HG02852 (cell line): ENCODE measurements around the gene EYA4.
"Not testable (repeated sequence)": the region's sequence is repeated elsewhere in the genome, so short reads cannot be mapped to it uniquely, and the experiment has no call there.

Experiments
- ATAC-seq: cut with Tn5 transposase; IDR thresholded peaks from one replicate; pipeline ENCODE4 v1.9.1; 2021; ENCODE audit warnings: mild to moderate bottlenecking, moderate library complexity; ENCODE audit not compliant: unreplicated experiment

Gene EYA4

GRCh38 chr6:133396233-133396983 is 155.3 kb downstream of the EYA4 start:
- ATAC-seq, result no peak

- no peak for ATAC-seq
Measured at GRCh38 chr6:133396984-133397348, 155.8 kb downstream of the EYA4 start.

- not testable (repeated sequence) for ATAC-seq
Measured at GRCh38 chr6:133397601-133398000, 156.4 kb downstream of the EYA4 start.

GRCh38 chr6:133399426-133399825 is 158.3 kb downstream of the EYA4 start:
- ATAC-seq, result no peak

- ATAC-seq, result no peak
Measured at GRCh38 chr6:133404151-133404550, 163.0 kb downstream of the EYA4 start.

- no peak for ATAC-seq
Measured at GRCh38 chr6:133404728-133405127, 163.6 kb downstream of the EYA4 start.

- ATAC-seq, result no peak
Measured at GRCh38 chr6:133407320-133408100, 166.4 kb downstream of the EYA4 start.

GRCh38 chr6:133408132-133408531 is 167.0 kb downstream of the EYA4 start:
- no peak for ATAC-seq

- no peak for ATAC-seq
Measured at GRCh38 chr6:133408543-133408942, 167.4 kb downstream of the EYA4 start.

- ATAC-seq, result no peak
Measured at GRCh38 chr6:133410638-133411435, 169.7 kb downstream of the EYA4 start.

- ATAC-seq, result no peak
Measured at GRCh38 chr6:133411757-133412156, 170.6 kb downstream of the EYA4 start.

GRCh38 chr6:133415262-133415661 is 174.1 kb downstream of the EYA4 start:
- no peak for ATAC-seq

- no peak for ATAC-seq
Measured at GRCh38 chr6:133418108-133418507, 177.0 kb downstream of the EYA4 start.

GRCh38 chr6:133423242-133423641 is 182.1 kb downstream of the EYA4 start:
- no peak for ATAC-seq

- no peak for ATAC-seq
Measured at GRCh38 chr6:133424359-133424758, 183.2 kb downstream of the EYA4 start.

GRCh38 chr6:133426038-133426437 is 184.9 kb downstream of the EYA4 start:
- no peak for ATAC-seq

- ATAC-seq, result no peak
Measured at GRCh38 chr6:133428295-133428694, 187.1 kb downstream of the EYA4 start.

GRCh38 chr6:133430530-133430929 is 189.4 kb downstream of the EYA4 start:
- ATAC-seq, result no peak

- no peak for ATAC-seq
Measured at GRCh38 chr6:133431031-133431430, 189.9 kb downstream of the EYA4 start.

- no peak for ATAC-seq
Measured at GRCh38 chr6:133432021-133432989, 191.1 kb downstream of the EYA4 start.
